ENCODE measurements around the gene RIT2.

RIT2 gene

DNA sequence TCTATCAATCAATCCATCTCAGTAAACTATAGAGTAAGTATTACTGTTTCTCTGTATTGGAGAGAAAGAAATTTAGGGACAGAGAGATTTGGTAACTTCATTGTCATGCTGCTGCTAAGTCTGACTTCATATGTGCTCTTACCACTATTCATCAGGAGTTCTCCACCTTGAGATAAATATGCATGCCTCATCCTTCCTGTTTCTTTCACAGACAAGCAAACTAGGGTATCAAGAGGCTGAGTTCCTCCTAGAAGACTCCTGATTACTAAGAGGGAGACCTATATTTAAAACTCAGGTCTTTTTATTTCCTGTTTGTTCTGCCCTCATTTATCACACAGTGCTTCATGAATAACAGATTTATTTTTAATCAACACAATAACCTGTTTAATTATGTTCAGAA lies 34.1 kb downstream of the RIT2 start:
- no peak for DNase-seq (ENCODE audit: low read depth)

DNA sequence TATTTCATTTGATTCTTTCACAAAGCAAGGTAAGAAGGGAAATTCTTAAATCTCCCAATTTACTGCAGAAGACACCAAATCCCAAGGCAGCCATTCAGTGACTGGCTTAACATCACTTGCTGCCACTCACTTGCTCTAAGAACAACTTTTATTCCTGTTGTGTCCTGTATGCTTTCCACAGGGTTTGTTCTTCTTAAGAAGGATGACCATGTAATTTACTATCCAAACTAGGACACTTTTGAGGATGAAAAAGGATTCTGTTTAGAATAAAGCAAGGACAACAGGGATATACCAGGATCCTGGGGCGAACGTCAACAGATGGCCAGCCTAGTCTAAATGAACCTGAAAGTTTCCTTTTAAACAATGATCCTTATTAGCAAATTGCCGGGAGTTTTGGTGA lies 34.8 kb downstream of the RIT2 start:
- DNase-seq (ENCODE audit: low read depth), result no peak

DNA sequence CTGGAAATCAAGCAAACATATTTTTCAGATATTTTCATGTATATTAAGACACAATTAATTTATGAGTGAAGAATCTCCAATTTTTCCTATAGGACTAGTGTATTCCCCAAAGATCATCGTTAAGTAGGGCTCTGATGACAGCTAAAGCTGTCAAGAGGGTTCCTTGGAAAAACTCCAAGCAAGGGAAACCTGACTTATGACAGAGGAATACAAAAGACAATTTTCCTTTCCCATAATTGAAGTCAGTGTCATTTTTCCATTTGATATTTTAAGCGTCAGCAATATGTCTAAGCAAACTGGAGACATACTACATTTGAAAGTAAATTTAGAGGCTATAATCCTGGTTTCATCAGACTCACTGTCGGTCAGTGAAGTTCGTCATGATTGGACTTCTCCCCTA lies 36.1 kb downstream of the RIT2 start:
- DNase-seq (ENCODE audit: low read depth), result no peak

DNA sequence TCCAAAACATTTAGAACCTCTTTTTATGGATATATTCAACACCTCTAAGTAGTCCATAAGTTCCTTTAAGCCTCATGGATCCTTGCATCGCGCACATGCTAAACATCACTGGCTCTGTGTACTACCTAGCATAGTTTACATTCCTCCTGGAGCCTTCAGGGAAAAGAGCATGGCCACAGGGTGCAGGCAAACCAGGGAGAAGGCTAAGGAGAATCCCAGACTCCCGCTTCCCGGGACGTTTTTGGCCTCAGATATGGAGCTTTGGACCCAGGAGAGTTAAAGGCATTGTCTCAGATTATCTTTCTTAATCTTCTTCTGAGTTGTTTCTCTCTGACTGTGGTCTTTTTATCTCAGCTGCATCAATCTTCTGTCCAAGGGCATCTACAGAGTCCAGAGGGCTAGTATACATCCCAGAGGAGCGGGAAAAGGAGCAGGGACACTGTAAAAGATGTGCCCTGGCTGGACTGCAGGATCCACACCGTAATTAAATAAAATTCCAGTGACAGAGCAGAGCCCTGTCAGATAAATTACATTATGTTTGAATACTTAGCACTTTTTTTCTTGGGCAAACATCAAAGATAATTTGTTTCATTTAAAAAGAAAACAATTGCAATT lies 36.9 kb downstream of the RIT2 start:
- no peak for DNase-seq (ENCODE audit: low read depth)

DNA sequence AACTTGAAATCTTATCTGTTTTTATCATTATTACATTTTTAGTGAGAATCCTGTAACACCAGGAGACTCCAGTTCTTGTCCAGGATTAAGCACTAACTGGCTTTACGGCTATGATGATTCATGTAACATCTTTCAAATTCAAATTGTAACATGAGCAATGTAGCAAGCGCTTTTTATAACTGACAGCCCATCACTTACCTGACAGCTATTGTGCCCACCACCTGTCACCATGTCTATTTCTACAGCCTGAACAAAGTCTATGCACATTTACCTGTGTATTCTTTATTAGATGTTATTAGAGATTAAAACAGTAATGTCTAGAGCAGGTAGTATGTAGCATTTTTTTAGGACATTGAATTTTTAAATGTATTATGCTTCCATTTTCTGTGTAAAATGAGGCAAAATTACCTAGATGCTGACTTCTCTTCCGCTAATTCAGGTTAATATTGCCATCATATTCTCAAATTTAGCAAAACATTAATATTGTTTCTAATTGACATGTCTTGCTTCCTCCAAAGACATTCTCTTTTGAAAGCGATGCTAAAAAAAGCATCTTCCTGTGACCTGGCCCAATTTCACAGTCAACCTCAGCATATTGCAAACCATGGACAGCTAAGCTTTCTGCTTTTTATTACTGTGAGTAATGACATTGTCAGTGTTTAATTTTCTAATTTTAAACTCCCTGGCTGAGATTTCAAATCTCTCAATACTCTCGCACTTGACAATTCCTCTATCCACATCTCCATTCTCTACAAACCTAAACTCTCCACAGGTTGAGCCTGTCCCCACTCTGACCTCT lies 37.8 kb downstream of the RIT2 start:
- DNase-seq (ENCODE audit: low read depth), result no peak

DNA sequence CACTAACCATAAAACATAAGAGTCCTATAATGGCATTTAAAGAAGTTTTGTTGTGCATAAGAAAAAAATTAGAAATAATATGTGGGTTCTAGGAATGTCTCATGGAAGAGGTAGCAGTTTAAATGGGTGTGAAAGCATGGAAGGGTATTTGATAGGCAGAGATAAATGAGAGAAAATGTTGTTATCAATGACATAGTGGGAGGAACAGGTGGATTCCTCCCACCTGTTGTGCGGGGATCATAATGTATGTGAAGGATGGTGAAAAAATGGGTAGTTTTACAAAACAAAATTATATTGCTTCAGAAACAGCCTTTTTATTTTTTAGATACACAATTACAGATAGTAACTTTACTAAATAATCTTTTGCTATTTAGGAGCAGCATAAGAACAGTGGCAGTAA lies 41.7 kb downstream of the RIT2 start:
- DNase-seq (ENCODE audit: low read depth), result no peak

DNA sequence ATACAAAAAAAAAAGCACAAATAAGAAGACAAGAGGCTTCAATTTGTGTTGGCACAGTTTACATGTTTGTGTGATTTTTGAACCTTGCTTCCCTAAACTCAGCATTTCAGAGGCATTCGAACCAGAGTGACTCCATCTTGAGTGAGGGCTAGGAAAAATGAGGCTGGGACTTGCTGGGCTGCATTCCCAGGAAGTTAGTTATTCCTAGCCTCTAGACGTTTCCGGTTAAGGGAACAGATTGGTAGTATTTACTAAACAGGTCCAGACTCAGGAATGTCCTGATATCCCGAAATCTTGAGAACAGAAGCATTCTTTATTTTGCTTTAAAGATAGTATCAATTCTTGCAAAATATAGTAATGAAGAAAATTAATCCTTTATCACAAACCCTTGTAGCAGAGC lies 46.7 kb downstream of the RIT2 start:
- no peak for DNase-seq (ENCODE audit: low read depth)

DNA sequence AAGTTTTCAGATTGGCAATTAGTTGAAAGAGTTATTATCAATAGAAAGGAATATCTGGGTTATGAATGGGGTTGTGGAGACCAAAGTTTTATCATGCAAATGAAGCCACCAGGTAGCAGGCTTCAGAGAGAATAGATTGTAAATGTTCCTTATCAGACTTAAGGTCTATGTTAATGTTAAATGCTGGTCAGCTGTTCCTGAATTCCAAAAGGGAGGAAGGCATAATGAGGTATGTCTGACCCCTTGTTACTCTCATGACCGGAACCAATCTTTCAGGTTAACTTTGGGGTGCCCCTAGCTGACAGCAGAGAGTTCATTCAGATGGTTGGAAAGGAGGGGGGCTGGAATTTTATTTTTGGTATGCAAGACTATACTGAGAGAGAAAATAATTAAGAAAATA lies 47.9 kb downstream of the RIT2 start:
- DNase-seq (ENCODE audit: low read depth), result no peak

DNA sequence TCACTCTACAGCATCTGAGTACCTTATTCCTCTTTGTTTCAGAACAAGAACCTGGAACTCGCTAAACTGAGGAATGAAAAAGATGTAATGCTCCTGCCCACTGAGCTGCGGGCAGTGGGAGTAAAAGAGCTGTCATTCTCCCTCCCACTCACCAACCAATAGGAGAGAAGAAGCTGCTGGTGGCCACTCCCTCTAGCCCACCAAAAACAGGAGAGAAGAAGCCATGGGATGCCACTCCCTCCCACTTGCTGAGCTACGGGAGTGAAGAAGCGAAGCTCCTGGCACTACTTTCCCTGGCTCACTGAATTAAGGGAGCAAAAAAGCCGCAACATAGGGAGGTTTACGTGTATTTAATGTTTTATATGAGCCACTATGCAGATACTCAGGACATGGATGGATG lies 53.7 kb downstream of the RIT2 start:
- DNase-seq (ENCODE audit: low read depth), result no peak

DNA sequence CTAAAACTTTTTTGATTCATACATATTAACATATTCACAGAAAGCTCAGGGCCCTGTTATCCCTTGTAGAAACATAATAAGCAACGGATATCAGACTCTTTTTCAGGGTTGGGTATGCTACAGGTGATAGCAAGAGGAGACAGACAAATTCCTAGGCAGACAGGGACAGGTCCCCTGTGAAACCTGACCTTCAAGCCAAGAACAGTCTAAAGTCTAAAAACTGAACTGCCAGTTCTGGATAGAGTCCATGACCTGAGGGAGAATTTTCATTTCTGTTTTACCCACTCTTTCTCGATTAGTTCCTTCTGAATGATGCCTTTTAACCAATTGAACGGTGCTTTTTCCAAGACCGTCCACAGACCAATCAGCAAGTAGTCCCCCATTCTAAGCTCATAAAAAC lies 54.2 kb downstream of the RIT2 start:
- no peak for DNase-seq (ENCODE audit: low read depth)

DNA sequence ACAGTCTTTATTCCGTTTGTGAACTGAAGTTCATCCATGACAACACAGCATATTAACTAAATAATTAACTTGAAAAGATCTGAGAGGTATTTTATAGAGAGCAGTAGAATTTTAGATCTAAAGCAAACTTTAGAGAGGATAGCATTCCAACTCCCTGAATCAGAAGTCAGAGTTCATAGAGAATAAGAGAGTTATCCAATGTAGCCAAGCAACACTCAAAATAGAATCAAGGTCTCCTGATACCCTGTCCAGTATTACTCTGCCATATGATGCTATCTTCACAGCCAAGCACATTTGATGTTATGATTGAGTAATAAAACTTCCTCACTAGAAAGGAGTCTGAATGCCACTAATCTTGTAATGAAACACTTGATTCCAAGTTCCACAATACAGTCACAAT lies 55.5 kb downstream of the RIT2 start:
- no peak for DNase-seq (ENCODE audit: low read depth)

DNA sequence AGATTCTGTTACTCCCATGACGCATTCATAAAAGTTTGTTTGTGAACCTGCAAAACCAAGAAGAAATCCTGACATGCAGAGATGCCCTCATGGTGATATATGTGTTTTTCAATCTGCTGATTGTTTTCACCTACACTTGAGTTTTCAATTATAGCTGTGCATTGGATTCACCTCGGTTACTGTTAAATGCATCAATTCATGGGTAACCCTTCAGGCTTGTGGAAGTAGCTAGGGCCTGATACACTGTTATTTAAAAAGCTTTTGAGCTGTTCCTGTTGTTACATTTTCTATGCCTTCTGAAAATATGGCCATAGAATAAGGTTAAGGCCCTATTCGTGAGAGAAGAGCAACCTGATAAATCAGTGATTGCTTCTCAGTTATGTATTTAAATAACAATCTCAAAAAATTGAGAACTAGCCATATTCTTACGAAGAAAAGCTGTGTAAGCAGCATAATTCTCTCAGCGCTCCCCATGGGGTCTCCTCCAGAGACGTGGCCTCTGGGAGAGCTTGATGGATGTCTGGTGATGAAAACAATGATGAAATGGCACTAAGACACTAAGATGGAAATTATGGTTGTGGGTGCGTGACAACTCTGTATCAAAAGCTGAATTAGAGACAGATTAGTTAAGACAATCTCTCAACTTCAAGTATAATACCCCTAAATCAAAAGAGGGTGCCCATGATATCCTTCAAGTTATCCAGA lies 60.5 kb downstream of the RIT2 start:
- no peak for DNase-seq (ENCODE audit: low read depth)

DNA sequence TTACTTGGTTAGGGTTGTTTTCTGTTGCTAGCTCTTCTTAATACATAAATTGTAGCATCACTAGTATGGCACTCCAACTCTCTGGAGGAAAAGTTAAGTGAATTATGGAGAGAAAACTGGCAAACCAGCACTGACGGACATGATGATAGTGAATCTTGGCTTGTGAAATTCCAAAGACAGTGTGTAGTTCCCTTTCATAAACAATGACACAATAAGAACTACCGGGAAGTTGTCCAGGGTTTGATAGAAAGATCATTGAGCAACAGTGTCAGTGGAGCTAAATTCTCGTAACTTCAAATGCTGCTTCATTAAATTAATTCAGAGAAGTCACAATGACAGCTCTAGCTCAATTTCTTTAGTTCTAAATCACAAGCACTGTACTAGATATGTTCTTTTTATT lies 66.5 kb downstream of the RIT2 start:
- no peak for DNase-seq (ENCODE audit: low read depth)

DNA sequence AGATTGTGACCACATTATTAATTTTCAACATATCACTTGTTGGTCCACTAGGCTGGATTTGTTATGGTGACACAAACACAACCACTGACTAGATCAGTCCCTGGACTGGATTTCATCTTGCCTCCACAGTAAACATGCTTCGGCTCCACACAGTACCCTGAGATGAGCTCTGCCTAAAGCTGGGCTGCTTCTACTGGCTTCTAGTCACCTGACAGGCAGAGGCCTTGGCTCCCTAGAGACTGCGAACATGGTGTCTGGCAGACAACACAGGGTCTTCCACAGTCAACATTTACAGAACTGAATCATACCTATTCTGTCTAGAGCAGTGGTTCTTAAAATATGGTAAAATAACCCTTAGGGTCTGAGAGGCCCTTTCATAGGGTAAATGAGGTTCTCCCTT lies 69.2 kb downstream of the RIT2 start:
- DNase-seq (ENCODE audit: low read depth), result no peak

DNA sequence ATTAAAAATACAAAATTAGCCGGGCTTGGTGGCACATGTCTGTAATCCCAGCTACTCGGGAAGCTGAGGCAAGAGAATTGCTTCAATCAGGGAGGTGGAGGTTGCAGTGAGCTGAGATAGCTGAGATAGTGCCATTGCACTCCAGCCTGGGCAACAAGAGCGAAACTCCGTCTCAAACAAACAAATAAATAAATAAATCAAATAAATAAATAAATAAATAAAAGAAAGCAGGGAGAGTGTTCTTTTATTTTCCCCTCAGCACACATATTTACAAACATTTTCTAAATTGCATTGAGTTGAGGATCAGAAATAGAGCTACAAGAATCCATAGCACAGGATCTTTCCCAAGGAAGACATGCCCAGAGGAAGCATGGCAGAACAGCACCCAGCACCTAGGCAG lies 71.9 kb downstream of the RIT2 start:
- DNase-seq (ENCODE audit: low read depth), result no peak

DNA sequence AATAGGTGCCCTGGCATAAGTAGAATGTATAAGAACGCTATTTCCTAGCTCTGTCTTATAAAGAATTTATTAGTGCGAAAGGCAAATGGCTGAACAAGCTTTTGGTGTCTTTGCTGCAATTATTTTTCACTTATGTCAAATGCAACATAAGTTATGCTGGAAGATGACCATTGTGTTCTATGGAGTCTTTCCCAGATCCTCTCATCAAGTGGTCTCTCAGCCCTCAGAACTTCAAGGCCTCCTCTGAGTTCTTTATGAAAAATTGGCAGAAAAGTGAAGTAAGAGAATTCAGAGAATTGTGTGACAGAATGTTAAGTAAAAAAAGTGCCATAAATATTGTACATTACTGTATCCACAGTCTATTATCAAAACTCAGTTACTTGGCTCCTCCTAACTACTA lies 75.2 kb downstream of the RIT2 start:
- DNase-seq (ENCODE audit: low read depth), result no peak

DNA sequence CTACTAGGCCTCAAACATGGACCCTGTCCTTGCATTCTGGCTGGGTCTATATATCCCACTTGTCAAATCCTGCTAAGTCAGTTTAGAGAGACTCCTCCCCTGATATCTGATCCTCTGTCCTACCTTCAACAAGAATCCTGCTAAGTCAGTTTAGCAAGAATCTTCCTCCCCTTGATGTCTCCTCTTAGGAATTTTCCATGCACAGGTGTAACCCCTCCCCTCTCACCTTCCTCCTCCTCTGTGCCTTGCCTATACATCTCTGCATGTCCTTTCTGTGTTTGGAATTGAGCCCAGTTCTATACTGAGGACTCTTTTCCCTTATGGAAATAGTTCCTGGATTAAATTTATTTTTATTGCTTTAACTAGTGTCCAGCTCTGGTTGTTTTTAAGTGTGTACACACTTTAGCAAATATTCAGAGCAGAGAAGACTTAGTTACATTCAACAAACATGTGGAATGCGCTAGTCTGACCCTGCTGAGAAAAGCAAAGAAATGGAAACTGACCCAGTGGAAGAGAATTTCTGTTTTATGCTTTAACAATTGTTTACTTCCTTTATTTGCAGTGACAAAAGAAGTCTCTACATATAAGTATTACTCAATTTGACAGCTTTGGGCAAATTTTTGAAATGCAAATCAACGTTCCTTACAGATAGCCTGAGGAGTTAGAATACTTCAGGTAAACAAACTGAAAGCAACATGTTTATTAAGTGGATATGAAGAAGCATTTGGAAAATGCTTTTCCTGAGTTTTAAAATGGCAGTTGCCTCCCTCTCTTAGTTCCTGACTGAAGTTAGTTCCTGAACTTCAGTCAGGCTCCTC lies 80.6 kb downstream of the RIT2 start:
- DNase-seq (ENCODE audit: low read depth), result no peak

DNA sequence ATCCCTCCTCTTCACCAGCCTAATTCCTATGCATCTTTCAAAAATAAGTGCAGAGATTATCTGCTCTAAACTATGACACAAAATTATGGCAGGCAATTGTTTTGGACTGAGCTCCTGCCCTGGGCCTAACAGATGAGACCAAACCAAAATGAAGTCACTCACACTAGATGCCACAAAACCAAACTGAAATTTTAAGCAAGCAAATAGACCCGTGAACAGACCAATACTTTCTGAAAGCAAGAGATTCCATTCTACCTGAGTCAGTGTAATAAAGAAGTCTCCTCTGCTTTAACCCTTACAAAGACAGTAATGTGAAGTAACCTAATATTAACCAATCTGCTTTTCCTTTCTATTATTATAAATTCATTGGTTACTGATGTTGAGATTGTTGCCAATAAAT lies 84.3 kb downstream of the RIT2 start:
- no peak for DNase-seq (ENCODE audit: low read depth)

DNA sequence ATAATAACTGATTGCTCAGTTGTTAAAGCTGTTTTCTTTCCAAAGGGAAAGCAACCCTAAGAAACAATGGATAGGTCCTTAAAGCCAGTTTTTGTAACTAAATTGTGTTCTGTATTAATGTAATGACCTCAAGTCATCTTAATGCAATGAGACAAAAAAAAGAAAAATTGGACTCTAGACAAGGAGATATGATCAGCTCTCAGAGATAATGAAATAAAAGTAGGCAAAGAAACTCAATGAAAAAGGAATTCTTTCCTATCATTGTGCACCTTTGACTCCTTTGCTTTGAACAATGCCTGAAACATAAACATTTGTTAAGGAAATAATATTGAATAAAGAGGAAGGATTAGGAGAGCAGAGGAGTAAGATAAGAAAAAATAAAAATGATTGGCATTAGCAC lies 86.1 kb downstream of the RIT2 start:
- no peak for DNase-seq (ENCODE audit: low read depth)

DNA sequence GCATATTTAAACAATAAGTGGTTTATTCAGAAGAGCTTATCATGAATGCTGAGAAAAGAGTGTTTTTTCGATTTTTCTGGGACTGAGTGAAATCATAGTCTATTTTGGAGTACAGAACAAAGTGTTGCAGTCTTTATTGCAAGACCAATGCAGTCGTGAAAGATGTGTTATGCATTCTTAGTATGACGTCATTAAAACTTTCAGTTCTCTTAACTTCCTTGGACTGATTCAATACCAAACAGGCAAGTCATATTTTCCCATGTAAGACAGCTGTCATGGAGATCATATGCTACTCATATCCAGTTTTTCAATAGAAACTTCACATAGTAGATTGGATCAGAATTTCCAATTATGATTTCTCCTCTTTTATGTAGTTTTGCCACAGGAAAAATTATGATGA lies 92.6 kb downstream of the RIT2 start:
- DNase-seq (ENCODE audit: low read depth), result no peak

DNA sequence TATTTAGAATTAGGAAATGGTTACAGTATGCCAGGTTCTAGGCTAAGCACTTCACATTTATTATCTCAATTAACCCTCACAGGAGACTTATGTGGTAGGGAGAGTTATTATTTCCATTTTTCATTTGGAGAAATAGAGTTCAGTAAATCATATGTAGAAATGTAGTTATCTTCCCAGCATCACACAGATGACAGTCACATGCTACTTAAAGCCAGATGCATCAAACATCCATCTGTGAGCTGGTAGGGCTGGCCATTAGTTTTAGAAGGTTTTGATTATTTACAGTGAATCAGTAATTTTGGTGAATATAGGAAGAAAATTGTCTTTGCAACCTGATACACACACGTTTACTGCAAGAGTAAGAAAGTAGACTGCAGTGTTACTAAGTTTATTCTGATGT lies 97.9 kb downstream of the RIT2 start:
- DNase-seq (ENCODE audit: low read depth), result no peak

DNA sequence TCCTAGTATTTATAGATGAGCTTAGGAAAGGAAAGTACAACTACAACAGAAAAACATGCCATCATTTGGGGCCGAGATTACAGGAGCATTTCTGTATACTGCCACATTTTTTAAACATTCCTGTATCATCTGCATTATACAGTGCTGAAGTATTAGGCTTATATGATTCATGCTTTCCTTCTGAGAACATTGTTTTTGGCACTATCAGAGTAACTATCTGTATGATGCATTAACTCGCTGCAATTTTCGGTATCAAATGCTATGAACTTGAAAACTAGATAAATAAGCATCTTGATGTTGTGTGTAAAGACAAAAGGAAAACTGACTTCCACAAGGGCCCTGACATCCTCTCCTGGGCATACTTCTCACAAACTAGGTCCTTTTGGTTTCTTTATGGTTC lies 102.0 kb downstream of the RIT2 start:
- no peak for DNase-seq (ENCODE audit: low read depth)

DNA sequence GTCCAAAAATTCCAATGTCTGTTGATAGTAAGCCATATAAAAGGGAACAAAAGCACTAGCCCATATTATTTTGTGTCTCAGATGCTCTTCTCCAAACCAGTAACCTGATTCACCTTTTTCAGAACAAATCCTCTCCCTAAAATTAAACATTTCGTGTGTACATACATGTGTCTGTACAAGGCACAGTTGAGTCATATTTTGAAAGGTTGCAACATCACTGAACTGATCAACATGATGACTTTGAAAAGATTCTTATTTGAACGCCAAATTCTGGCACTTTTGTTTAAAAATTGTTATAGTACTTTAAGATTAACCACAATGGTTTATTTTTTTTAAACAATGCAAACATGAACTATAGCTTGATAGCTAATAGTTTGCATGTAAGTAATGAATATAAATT lies 102.5 kb downstream of the RIT2 start:
- DNase-seq (ENCODE audit: low read depth), result no peak
